ENCODE results near the gene TWIST2.

TWIST2 gene

GRCh38 chr2:238859636-238860347 is 11.9 kb downstream of the TWIST2 start:
- no peak for DNase-seq

DNA sequence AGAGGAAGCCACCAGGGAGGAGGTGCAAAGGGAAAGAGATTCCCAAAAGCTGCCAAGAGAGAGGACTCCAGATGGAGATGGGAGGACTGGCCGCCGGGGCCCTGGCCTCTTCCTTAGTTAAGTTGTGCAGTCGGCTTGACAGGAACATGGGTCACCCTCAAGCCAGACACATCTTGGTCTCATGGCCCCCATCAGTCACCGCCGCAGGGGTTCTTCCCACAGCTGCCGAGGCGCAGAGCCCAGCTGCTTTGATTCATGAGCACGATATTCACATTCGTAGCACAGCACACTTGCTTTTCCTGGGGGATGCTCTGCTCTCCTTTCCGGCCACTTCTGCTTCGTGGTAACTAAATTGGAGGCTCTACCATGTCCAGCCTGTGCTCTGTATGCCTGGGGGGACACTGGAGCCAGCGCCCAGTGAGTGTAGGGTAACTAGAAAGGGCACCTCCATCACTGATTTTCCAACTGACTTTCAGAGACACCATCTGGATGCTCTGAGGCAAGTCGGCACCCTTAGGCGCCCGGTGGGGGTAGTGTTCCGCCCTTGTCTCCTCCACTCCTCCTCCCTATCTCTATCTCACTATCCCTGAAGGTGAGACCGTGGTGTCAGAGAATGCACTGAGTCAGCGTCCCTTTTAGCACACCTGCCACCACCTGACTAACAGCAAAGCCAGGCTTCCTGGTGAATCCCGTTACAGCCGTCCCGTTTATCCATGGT is 13.3 kb downstream of the TWIST2 start:
- no peak for DNase-seq

- DNase-seq = no peak
Measured at GRCh38 chr2:238861766-238862315, 14.0 kb downstream of the TWIST2 start.

GRCh38 chr2:238862701-238863100 is 14.8 kb downstream of the TWIST2 start:
- no peak for DNase-seq

- no peak for DNase-seq
Measured at GRCh38 chr2:238863231-238863630, 15.3 kb downstream of the TWIST2 start.

GRCh38 chr2:238863749-238864206 is 15.9 kb downstream of the TWIST2 start:
- no peak for DNase-seq

DNA sequence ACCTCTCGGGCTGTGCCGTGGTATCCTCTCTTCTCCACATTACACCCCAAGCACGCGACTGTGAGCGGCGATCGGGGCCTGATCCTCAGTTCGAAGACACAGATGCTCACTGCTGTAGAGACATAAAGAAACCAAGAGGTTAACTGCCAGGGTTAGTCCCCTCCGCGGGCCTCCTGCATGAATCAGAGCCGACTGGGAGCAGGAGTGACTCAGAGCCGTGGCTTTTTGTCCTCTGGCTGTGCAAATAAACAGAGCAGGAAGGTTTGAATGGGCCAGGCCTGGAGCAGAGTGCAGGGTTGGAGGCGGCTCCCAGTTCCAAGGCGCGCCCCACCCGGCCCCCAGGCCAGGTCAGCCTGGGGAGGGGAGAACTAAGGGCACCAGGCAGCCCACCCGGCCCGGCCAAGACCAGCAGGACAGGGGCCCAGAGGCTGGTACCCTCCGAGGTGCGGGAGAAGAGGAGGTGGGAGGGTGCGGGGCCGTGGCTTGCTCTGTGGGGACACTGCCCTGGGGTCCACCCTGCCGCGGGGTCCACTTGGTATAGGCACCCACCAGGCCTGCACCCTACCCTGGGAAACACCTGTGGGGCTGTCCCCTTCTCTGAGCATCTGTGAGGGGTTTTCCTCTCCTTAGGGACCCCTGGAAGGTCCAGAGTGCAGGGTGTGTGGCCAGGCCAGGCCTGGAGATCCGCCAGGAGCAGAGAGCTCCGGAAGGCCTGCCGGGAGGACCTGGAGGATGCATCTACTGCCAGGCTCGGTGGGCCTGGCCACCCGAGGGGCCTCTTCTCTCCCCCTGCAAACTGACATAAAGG is 16.5 kb downstream of the TWIST2 start:
- no peak for DNase-seq

GRCh38 chr2:238865015-238865719 is 17.3 kb downstream of the TWIST2 start:
- no peak for DNase-seq

GRCh38 chr2:238865744-238866355 is 18.0 kb downstream of the TWIST2 start:
- no peak for DNase-seq

DNA sequence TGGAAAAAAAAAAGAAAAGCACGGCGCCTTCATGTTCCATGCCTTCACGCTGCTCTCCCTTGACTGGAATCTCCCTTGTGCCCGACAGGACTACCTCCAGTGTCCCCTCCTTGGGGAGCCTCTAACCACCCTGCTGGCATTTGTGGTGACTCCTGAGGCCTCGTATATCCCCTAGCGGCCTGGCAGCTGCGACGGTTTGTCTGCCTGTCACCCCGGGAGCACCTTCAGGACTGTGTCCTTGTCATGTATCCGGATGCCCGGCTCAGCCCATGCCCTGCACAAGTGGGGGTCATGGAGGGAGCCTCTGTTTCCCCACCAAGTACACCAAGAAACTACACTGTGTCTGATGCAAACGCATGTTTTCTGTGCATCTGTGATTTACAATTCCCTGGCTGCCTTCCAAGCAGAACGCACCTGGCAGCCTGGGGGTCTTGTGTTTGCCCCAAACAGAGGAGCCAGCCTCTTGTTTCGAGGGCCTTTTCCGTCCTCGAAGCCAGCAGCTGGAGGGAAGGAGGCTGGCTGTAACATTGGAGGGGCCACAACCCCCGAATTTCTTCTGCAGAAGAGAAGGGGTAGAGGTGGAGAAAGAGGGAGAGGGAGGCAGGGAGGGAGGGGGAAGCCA is 18.9 kb downstream of the TWIST2 start:
- no peak for DNase-seq

- DNase-seq = no peak
Measured at GRCh38 chr2:238868067-238868524, 20.2 kb downstream of the TWIST2 start.

DNA sequence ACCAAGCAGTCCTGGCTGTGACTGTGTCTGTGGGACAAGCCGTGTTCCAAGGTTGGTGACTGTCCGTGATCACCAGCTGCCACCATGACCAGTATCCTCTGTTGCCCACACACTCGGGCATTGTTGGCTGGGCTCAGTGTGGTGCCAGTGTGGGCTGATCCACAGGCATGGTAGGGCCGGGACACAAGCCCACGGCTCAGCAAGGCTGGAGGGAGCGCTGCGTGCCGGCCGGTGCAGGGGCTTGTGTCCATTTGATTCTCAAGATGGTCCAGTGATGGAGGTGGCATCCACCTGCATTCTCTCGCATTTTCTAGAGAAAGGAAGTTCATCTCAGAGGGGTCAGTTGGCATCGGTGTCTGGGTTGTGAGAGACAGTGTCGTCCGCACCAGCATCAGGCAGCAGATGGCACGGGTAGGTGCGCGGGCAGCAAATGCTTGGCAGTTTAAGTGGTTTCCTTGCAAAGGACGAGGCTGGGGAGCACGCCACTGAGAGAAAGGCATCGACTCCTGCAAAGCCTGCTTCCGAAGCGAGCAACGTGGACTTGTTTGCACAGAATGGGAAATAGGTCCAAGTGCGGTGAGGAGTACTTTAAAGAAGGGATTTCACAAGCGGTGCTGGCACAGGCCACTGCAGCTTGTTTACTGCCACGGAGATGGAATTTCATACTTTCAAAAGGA is 20.9 kb downstream of the TWIST2 start:
- DNase-seq = no peak

- no peak for DNase-seq
Measured at GRCh38 chr2:238869293-238870124, 21.6 kb downstream of the TWIST2 start.

GRCh38 chr2:238870261-238870660 is 22.4 kb downstream of the TWIST2 start:
- no peak for DNase-seq

DNA sequence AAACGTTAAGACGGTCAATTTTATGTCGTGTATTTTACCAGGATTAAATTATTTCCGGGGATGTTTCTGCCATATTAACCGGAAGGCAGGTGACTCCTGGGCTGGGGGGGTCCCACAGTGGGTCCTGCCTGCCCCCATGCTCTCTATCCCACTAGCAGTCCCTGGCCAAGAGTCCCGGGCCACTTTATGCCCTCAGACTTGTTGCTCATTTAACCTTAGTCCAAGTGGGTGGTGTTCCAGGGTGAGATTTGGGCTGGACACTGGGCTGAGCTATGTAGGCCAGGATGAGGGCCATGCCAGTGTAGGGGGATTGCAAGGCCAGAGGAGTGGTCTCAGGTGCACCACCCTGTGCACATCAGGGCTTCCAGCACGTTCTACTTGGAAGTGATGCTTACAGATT is 24.1 kb downstream of the TWIST2 start:
- no peak for DNase-seq

DNA sequence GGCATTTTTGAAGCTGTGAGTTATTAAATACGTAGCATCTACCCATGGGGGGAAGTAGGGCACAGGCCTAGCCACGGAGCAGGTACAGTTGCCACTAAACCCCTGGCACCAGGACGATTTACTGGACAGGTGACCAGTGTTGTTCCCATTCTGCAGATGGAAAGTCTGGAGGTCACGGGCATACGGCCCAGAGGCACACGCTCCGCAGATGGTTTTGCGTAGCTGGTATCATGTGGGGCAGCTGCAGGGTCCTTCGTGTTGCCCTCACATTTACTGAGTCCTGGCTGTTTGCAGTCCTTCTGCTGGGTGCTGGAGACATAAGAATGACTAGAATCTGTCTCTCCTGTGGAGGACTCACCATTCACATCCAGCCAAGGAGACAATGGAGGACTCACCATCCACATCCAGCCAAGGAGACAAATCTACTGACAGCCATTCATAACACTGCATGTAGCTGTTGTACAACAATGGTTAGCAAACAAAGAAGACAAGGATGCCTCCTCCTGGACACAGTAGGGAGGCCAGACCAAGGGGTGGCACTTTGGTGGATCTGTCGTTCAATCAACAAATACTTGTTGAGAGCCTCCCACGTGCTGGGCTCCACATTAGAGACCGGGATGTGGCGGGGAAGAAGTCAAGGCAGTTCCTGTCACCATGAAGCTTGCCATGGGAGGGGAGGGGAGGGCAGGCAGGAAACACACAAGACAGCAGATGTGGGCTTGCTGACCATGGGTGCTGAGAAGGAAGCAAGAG is 24.9 kb downstream of the TWIST2 start:
- DNase-seq = no peak

- no peak for DNase-seq
Measured at GRCh38 chr2:238873381-238873801, 25.5 kb downstream of the TWIST2 start.

- no peak for DNase-seq
Measured at GRCh38 chr2:238873841-238874240, 26.0 kb downstream of the TWIST2 start.

Measured in central memory CD4-positive, alpha-beta T cell (primary cell).